Measurements from ENCODE around the gene HCK. TPM values are rescaled to one million over a fixed set of nuclear protein-coding genes. Genes with fewer than 3 reads are reported as not detected.

Gene HCK
- total and polyA plus RNA-seq, 2 donors (not counting 1 experiment from before 2014, with no cell fraction given), result not detected

DNA sequence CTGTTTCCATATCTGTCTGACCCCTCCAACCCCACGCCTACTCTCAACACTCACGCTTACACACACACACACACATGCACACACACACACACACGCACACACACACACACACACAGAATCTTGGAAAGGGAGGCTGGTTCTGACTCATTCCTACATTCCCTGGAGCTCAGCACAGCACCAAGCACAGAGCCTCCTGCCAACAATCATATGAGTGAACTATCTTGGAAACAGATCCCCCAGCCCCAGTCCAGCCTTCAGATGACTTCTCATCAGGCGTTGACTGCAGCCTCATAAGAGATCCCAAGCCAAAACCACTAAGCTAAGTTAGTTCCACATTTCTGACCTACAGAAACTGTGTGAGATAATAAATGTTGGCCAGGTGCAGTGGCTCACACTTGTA is 14.1 kb upstream of the HCK start:
- Histone ChIP-seq H3K27ac (ENCODE audit: insufficient read depth, low read length) (no peak overlapping the region), H3K4me2 (ENCODE audit: extremely low read depth, insufficient read depth, low read length) (no peak overlapping the region), H3K36me3 (ENCODE audit: control insufficient read depth, insufficient read depth, low read length) (no peaks in the 10 kb centered on the region), H3K4me1 (ENCODE audit: control insufficient read depth, extremely low read depth, insufficient read depth, low read length) (no peaks in the 10 kb centered on the region), H2AFZ (ENCODE audit: low read length) (no peak overlapping the region), H3K9ac (ENCODE audit: insufficient read depth, low read length) (no peak overlapping the region), H3K9me3 (ENCODE audit: control insufficient read depth, insufficient read depth, low read depth, low read length) (no peaks in the 10 kb centered on the region), H3K79me2 (ENCODE audit: control insufficient read depth, insufficient read depth, low read length) (no peaks in the 10 kb centered on the region), H4K20me1 (ENCODE audit: control insufficient read depth, extremely low read depth, insufficient read depth, low read length) (no peaks in the 10 kb centered on the region), H3K27me3 (ENCODE audit: control insufficient read depth, insufficient read depth, low read length) (peaks cover 30% of the 10 kb centered on the region), H3K4me3 (replicated peaks in 1 of 4; ENCODE audit: control extremely low read depth in 1 of 4, insufficient read depth in 1 of 4, low read depth in 3 of 4, low read length in 4 of 4) (no peak overlapping the region)
- DNase-seq (ENCODE audit: low read depth in 2 of 2), result peak; percentile 62 to 66
- TF ChIP-seq EZH2 (IDR thresholded peaks at IDR 0.05; ENCODE audit: low read length, missing control alignments), result no peak
- TF ChIP-seq, protein P1, sequence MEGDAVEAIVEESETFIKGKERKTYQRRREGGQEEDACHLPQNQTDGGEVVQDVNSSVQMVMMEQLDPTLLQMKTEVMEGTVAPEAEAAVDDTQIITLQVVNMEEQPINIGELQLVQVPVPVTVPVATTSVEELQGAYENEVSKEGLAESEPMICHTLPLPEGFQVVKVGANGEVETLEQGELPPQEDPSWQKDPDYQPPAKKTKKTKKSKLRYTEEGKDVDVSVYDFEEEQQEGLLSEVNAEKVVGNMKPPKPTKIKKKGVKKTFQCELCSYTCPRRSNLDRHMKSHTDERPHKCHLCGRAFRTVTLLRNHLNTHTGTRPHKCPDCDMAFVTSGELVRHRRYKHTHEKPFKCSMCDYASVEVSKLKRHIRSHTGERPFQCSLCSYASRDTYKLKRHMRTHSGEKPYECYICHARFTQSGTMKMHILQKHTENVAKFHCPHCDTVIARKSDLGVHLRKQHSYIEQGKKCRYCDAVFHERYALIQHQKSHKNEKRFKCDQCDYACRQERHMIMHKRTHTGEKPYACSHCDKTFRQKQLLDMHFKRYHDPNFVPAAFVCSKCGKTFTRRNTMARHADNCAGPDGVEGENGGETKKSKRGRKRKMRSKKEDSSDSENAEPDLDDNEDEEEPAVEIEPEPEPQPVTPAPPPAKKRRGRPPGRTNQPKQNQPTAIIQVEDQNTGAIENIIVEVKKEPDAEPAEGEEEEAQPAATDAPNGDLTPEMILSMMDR (conservative IDR thresholded peaks at IDR 0.05 in 1 of 2, IDR thresholded peaks at IDR 0.05 in 1 of 2; ENCODE audit: low read depth in 1 of 2, low read length in 2 of 2), result no peak

DNA sequence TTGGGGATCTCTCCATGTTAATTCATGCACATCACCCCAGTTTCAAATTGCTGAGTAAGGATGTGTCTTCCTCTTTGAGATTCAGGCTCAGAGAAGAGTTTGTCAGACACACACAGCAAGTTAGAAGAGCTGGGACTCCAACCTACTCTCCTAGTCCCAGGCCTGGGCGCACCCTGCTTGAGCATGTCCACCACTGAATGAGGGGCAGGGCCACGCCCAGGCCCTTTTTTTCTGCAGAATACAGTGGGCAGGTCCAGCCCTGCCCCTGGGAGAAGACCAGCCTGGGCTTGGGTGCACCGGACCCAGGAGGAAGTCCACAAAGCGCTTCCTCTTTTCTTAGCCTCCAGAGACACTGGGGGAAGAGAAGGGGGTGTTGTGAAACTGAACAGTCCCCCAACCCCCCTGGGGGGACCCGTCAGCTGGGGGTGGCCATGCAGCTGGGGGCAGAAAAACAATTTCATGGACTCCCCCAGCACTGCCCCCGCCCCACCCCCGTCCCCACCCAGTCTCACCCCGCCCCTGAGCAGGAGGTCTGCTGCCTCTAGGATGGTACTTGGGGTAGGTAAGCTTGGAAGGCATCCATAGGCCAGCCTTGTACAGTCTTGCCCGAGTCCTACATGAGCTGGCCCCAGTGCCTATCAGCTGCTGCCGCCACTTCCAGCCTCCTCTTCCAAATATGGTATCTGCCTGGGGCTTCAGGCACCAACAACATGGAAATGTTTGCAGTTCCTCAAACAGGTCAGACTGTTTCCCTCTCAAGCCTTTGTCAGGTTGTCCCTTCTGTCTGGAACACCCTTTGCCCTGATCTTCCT is 11.7 kb upstream of the HCK start:
- no peaks in the 10 kb centered on the region for H3K79me2 ChIP-seq (ENCODE audit: control insufficient read depth, insufficient read depth, low read length)
- no peak overlapping the region for H2AFZ ChIP-seq (ENCODE audit: low read length)
- no peak overlapping the region for H3K9ac ChIP-seq (ENCODE audit: insufficient read depth, low read length)
- no peak for DNase-seq (ENCODE audit: low read depth in 2 of 2)
- no peaks in the 10 kb centered on the region for H4K20me1 ChIP-seq (ENCODE audit: control insufficient read depth, extremely low read depth, insufficient read depth, low read length)
- H3K36me3 ChIP-seq (ENCODE audit: control insufficient read depth, insufficient read depth, low read length), result no peaks in the 10 kb centered on the region
- H3K27me3 ChIP-seq (ENCODE audit: control insufficient read depth, insufficient read depth, low read length), result peaks cover 12% of the 10 kb centered on the region
- H3K4me1 ChIP-seq (ENCODE audit: control insufficient read depth, extremely low read depth, insufficient read depth, low read length), result no peaks in the 10 kb centered on the region
- no peak overlapping the region for H3K4me2 ChIP-seq (ENCODE audit: extremely low read depth, insufficient read depth, low read length)
- no peak overlapping the region for H3K4me3 ChIP-seq (replicated peaks in 1 of 4; ENCODE audit: control extremely low read depth in 1 of 4, insufficient read depth in 1 of 4, low read depth in 3 of 4, low read length in 4 of 4)
- H3K27ac ChIP-seq (ENCODE audit: insufficient read depth, low read length), result no peak overlapping the region
- no peak for TF ChIP-seq EZH2 (IDR thresholded peaks at IDR 0.05; ENCODE audit: low read length, missing control alignments)
- TF ChIP-seq, protein P1 (conservative IDR thresholded peaks at IDR 0.05 in 1 of 2, IDR thresholded peaks at IDR 0.05 in 1 of 2; ENCODE audit: low read depth in 1 of 2, low read length in 2 of 2), result no peak
- no peaks in the 10 kb centered on the region for H3K9me3 ChIP-seq (ENCODE audit: control insufficient read depth, insufficient read depth, low read depth, low read length)

DNA sequence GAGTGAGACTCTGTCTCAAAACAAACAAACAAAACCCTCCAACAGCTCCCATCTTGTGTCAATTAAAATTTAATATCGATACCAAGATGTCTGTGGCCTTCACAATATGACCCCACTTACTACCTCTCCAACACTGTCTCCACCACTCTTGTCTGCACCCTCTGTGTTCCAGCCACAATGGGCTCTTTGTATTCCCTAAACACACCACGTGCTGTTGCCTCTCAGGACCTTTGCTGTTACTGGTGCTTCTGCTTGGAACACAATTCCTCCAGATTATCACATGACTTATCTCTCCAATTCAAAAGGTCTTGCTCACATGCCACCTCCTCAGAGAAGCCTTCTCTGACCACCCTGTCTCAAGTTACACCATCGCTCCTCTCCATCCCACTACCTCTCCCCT is 6.0 kb upstream of the HCK start:
- Histone ChIP-seq H3K36me3 (ENCODE audit: control insufficient read depth, insufficient read depth, low read length) (no peaks in the 10 kb centered on the region), H3K27me3 (ENCODE audit: control insufficient read depth, insufficient read depth, low read length) (peaks cover 14% of the 10 kb centered on the region), H2AFZ (ENCODE audit: low read length) (no peak overlapping the region), H3K27ac (ENCODE audit: insufficient read depth, low read length) (no peak overlapping the region), H3K9me3 (ENCODE audit: control insufficient read depth, insufficient read depth, low read depth, low read length) (no peaks in the 10 kb centered on the region), H3K4me1 (ENCODE audit: control insufficient read depth, extremely low read depth, insufficient read depth, low read length) (no peaks in the 10 kb centered on the region), H3K9ac (ENCODE audit: insufficient read depth, low read length) (no peak overlapping the region), H3K79me2 (ENCODE audit: control insufficient read depth, insufficient read depth, low read length) (no peaks in the 10 kb centered on the region), H3K4me2 (ENCODE audit: extremely low read depth, insufficient read depth, low read length) (no peak overlapping the region), H3K4me3 (replicated peaks in 1 of 4; ENCODE audit: control extremely low read depth in 1 of 4, insufficient read depth in 1 of 4, low read depth in 3 of 4, low read length in 4 of 4) (no peak overlapping the region), H4K20me1 (ENCODE audit: control insufficient read depth, extremely low read depth, insufficient read depth, low read length) (no peaks in the 10 kb centered on the region)
- no peak for DNase-seq (ENCODE audit: low read depth in 2 of 2)
- TF ChIP-seq, protein P1 (conservative IDR thresholded peaks at IDR 0.05 in 1 of 2, IDR thresholded peaks at IDR 0.05 in 1 of 2; ENCODE audit: low read depth in 1 of 2, low read length in 2 of 2), result no peak
- no peak for TF ChIP-seq EZH2 (IDR thresholded peaks at IDR 0.05; ENCODE audit: low read length, missing control alignments)
